Measurements from ENCODE around the gene LRRC28. TPM values are rescaled to one million over a fixed set of nuclear protein-coding genes. Genes with fewer than 3 reads are reported as not detected.

LRRC28 gene
- total RNA-seq, 4 donors from 2014 or later, result 29.3 to 39.7 (median 34.8) TPM

DNA sequence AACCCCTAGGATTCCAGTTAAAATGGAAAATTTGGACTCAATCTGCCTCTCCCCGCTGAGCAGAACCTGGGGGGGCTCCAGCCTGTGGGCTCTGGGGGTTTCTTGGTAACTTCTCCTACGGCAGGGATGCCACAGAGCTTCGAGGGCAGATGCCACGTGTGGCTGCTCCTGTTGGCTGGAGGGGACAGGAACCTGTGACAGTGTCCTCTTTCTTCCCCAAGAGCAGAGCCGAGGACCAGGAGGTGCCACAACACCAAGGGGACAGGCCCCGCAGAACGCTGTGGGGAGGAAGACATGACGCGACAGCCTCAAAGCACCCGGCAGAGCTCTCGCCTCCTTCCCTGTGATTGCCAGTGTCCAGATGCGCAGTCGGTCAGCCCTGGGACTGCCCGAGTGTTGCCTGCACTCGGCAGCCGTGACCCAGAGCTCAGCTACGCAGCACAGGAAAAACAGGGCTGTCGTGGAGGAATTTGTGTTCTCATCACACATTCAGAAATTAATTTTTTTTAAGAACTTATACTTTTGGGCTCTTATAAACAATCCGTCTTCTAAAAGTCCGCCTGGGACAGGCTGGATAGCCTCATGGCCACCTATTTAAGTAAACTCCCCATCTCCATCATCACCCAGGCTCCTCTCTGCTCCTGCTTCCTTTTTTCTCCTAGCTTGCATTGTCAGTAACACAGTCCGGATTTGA, 182.6 kb downstream of the LRRC28 start:
- TF ChIP-seq POLR2A (IDR thresholded peaks at IDR 0.05), result no peak
- TF ChIP-seq, protein P1, sequence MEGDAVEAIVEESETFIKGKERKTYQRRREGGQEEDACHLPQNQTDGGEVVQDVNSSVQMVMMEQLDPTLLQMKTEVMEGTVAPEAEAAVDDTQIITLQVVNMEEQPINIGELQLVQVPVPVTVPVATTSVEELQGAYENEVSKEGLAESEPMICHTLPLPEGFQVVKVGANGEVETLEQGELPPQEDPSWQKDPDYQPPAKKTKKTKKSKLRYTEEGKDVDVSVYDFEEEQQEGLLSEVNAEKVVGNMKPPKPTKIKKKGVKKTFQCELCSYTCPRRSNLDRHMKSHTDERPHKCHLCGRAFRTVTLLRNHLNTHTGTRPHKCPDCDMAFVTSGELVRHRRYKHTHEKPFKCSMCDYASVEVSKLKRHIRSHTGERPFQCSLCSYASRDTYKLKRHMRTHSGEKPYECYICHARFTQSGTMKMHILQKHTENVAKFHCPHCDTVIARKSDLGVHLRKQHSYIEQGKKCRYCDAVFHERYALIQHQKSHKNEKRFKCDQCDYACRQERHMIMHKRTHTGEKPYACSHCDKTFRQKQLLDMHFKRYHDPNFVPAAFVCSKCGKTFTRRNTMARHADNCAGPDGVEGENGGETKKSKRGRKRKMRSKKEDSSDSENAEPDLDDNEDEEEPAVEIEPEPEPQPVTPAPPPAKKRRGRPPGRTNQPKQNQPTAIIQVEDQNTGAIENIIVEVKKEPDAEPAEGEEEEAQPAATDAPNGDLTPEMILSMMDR (IDR thresholded peaks at IDR 0.05), result no peak
- DNase-seq (ENCODE audit: low spot score in 2 of 2), result peak in 1 of 2 donors; percentile 79
- no peak overlapping the region for H3K4me3 ChIP-seq (ENCODE audit: low read depth, poor library complexity, severe bottlenecking)
- intact Hi-C loops (cut with DNase I; ENCODE audit: low total_unique reads), result no loop called here
- WGBS, 2 donors, result 58 to 59% methylated on average over 20 to 21 of the region's 21 CpGs

DNA sequence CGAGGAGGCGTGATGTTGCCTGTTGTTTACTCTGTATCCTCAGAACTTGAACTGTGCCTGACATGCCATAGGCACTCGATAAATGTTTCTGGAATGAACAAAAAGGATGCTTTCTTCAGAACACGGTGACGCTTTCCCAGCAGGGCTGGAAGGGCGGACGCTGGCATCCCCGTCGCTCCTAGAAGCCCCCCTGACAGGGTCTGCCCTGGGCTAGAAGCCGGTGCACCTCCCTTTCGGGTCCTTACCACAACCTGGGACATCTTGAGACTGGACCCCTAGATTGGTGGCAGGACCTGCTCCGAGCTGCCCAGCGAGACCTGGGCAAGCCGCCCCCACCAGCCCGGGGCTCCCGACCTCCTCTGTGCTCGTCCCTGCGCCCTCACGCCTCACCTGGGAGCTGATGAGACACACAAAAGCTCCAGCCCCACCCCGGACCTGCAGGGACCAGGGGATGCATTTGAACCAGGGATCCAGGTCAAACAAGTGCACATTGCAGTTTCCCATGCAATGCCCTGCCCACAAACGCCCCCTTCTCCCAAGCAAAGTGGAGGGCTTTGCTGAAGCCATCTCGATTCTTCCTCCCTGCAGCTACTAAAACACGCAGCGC, 183.3 kb downstream of the LRRC28 start:
- no peak for TF ChIP-seq POLR2A (IDR thresholded peaks at IDR 0.05)
- TF ChIP-seq, protein P1 (IDR thresholded peaks at IDR 0.05), result no peak
- H3K4me3 ChIP-seq (ENCODE audit: low read depth, poor library complexity, severe bottlenecking), result no peak overlapping the region
- 54 to 55% methylated on average over 15 to 18 of the region's 24 CpGs for WGBS, 2 donors
- intact Hi-C loops (cut with DNase I; ENCODE audit: low total_unique reads), result no loop called here
- peak; percentile 14 to 73 for DNase-seq (ENCODE audit: low spot score in 2 of 2)

DNA sequence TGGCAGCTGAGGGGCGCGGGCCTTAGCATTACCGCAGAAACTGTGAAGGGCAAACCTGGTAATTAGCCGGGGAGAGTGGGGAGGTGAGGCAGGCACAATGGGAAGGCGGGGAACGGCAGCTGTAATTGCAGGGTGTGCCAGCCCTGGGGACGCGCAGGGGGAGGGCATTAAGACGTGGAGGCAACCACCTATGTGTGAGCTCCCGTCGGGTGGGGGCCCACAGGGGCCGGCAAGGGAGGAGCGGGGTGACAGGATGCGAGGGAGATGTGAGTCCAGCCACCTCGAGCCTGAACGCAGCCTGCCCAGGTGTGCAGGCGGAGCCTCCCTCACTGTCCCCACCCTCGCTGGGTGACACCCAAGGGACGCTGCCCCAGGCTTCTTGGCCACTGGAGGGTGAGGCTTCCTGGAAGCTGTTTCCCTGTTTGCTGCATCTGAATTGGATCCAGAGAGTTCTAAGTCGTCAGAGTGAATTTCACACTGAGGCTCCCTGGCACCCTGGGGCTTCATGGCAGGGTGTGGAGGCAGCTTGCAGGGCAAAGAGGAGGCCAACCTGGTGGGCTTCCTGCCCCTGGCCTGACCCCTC, 183.9 kb downstream of the LRRC28 start:
- peak; percentile 72 to 92 for DNase-seq (ENCODE audit: low spot score in 2 of 2)
- intact Hi-C loops (cut with DNase I; ENCODE audit: low total_unique reads), result no loop called here
- TF ChIP-seq POLR2A (IDR thresholded peaks at IDR 0.05), result no peak
- TF ChIP-seq, protein P1 (IDR thresholded peaks at IDR 0.05), result no peak
- WGBS, 2 donors, result 20 to 39% methylated on average over 19 to 20 of the region's 20 CpGs
- no peak overlapping the region for H3K4me3 ChIP-seq (ENCODE audit: low read depth, poor library complexity, severe bottlenecking)

DNA sequence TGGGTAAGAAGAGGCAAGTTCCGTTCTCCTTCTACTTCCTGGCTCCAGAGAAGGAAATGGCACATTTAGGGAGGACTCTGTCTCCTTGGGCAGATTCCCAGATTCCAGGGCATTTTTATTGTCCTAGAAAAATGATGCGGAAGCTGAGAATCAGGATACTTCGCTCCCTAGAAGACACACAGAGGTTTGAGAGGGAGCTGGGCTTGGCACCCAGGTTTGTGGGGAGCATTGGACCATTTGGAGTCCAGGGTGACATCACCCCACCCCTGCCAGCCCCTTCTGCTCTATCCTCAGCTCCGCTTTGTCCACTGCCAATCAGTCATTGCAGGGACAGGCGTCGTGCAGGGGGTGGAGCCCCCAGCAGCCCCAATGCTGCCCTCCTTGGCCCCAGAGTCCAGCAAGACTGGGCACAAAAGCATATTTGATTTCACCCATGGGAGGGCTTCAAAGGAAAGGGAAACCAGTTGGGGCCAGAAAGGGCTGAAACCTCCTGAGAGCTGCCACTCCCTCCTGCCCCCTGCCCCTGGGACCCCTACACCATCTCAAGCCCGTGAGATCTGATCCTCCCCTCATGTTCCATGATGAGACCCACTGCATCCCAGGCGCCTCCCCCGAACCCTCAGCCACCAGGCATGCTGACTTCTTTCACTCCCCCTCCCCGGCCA, 184.7 kb downstream of the LRRC28 start:
- intact Hi-C loops (cut with DNase I; ENCODE audit: low total_unique reads), result no loop called here
- WGBS, 2 donors, result 45 to 55% methylated on average over 10 of the region's 10 CpGs
- TF ChIP-seq POLR2A (IDR thresholded peaks at IDR 0.05), result no peak
- TF ChIP-seq, protein P1 (IDR thresholded peaks at IDR 0.05), result no peak
- H3K4me3 ChIP-seq (ENCODE audit: low read depth, poor library complexity, severe bottlenecking), result no peak overlapping the region
- DNase-seq (ENCODE audit: low spot score in 2 of 2), result peak; percentile 17 to 88

DNA sequence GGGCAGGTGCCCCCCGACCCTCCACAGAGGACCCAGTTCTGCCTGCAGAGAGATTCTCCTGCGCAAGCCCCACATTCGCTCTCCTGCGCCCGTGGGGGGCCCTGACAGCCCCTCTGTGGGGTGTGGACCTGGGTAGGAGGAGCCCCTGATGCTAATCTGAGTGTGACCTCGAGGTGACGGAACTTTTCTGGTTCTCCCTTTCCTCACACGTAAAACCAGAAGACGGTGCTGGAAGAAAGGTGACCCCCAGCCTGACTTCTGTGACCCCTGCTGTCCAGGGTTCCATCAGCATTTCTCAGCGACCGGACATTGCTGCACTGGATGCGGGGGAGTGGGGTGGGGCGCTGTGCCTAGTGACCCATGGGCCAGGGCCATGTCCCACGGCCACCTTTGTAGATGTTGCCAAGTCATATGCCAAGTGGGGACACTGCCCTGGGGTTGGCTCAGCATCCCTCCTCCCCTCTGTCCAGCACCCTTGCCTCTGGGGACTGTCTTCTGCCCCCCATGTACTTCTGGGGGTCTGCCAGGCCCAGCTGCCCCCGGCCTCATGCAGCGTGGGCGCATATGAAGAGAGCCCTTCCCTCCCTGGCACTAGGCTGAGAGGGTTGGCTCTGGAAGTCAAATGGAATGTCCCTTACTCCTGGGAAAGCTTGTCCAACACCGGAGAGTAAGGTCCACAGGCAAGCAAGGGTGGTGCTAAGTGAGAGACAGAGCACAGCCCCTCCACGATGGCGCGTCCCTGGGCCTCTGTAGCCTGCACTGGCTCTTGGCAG, 185.4 kb downstream of the LRRC28 start:
- DNase-seq (ENCODE audit: low spot score in 2 of 2), result peak; percentile 14 to 85
- intact Hi-C loops (cut with DNase I; ENCODE audit: low total_unique reads), result no loop called here
- no peak for TF ChIP-seq POLR2A (IDR thresholded peaks at IDR 0.05)
- TF ChIP-seq, protein P1 (IDR thresholded peaks at IDR 0.05), result no peak
- WGBS, 2 donors, result 85 to 90% methylated on average over 20 of the region's 21 CpGs
- H3K4me3 ChIP-seq (ENCODE audit: low read depth, poor library complexity, severe bottlenecking), result no peak overlapping the region

Measured in lower leg skin (tissue), 4 donors.